A549 treated with dexamethasone at 1 μM for 4 hours (cell line): ENCODE data around the gene STK10. TPM values are rescaled to one million over a fixed set of nuclear protein-coding genes. Genes with fewer than 3 reads are reported as not detected.

ENCODE experiments used
- total RNA-seq: library from RNA; stranded (reverse); fragments of 200-300 nt; extraction: Qiagen RNA extraction; gene quantifications from 5 replicates; pipeline ENCODE4 v1.2.3, GENCODE V29; 2022

Gene STK10
- 15.4 to 24.3 TPM (median 21.7 TPM) in 5 replicates for total RNA-seq

DNA sequence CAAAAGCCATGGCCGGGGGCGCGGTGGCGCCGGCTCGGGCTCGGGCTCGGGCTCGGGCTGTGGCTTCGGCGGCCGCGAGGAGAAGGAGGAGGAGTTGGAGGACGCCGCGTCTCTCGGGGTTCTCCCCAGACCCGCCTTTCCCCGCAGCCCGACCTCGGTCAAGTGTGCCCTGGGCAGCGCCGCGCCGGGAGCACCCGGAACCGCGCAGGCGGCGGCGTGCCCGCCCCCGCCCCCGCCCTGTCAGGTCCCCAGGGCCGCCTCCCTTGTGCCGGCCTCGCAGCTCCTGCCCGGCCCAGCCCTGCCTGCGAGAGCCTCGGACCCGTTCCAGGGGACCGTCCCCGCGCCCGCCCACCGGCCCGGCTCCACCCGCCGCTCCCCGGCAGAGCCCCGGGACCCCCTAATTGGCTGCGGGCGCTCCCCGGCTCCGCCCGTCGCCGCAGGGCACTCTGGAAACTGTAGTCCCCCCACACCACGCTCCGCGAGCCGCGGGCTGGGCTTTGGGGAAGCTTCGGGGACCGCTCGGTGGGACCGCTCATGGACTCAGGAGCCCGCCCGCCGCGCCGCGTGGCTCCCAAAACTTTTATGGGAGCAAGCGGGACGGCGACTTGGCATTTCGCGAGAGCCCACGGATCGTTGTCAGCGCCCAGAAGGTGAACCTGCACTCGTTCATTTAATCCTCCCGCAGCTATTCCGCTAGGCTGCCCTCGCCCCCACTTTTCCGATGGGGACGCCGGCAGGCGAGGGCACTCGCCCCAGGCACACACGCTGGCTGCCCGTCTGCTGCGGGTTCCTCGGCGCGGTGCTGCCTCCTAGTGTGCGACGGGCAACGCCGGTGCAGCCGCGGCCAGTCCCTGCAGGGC, at the start of gene STK10:
STK10 (minus strand) TSS at position 192 of the 860 bp plus-strand sequence; CDS start at position 10, 182 bp downstream.

DNA sequence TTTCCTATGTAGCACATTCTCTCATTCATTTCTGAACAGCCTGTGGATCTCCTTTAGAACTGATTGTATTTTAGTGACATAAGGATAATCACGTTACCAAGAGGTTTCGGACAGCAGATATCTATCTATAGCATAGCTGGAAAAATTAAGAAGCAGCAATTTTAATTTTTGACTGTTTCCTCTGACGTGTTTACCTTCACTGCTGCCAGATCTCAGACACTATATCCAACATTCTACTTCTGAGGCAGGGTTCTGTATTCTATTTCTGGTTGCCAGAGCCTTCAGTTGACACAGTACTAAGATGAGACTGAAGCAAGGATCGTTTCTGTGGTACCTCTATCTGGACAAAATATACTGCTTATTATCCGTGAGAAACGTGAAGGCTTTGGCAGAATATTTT, 5.8 kb upstream of the STK10 start, which contains the start of gene EFCAB9:
EFCAB9 (plus strand) TSS at position 301 of the 400 bp plus-strand sequence; CDS start at position 302, 1 bp downstream.

DNA sequence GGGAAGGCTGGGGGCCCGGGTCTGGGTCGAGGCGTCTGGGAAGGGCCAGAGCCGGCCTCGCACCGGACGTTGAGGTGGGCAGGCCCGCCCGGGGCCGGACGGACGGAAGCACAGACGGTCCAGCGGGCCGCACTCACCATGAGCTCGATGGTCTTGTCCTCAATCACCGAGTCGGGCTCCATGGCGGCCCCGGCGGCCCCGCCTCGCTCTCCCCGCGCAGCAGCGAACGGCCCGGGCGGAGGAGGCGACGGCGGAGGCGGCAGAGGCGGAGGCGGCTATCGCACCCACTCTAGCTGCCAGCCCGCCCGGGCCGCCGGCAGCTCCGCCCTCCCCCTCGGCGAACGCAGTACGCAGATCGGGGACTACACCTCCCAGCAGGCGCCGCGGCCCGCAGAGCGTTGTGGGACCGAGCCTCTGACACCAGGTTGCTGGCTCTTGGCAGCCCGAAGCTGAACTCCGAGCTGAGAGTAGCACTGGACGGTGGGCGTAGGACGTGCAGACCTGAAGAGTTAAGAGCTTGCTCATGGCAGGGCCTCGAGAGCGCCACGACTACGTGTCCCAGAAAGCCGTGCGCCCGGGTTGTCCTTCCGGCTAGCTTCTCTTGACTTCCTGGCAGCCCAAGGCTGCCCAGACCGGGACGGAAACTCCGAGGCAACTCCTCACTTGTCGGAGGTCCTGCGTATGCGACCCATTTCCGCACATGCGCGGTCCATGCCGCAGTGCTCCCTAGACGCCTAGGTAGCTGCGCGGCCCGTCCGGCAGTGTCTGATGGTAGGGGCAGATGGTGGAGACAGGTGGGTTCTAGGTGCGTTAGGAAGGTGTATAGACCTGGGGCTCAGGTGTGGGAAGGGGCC, 181.5 kb downstream of the STK10 start, which contains the start of gene FBXW11:
FBXW11 (minus strand) TSS at position 318 of the 854 bp plus-strand sequence; CDS start at position 182, 136 bp downstream.

Other genes with a start within 250 kb of the STK10 start
- gene FBXW11, start 181.6 kb downstream of the STK10 start, total RNA-seq = 30.5 to 43.9 TPM (median 42.5 TPM) in 5 replicates
- gene EFCAB9, start 5.9 kb upstream of the STK10 start, total RNA-seq = not detected in 5 replicates
- gene UBTD2, start 95.5 kb upstream of the STK10 start, total RNA-seq = 14.2 to 16.7 TPM (median 15.1 TPM) in 5 replicates